MCF 10A (cell line): ENCODE measurements around the gene OR10W1. TPM values are rescaled to one million over a fixed set of nuclear protein-coding genes. Genes with fewer than 3 reads are reported as not detected.

Source experiments
- BruUV-seq: library from RNA; stranded (reverse); fragments of 400-500 nt; replicated peaks from 2 replicates; lab custom pipeline; 2021; lab: Mats Ljungman, UMichigan
- CTCF ChIA-PET: fragments of 300-600 bp; sonication (Branson Sonifier 250); formaldehyde crosslinking; extraction: SDS; loops from one replicate; lab custom pipeline; 2021; ENCODE audit warnings: antibody characterized with exemption, inconsistent platforms; lab: Yijun Ruan, JAX
- POLR2A ChIA-PET: fragments of 300-600, 350-650 bp; sonication (Branson Sonifier 250); formaldehyde crosslinking; extraction: SDS; loops from one replicate; lab custom pipeline; 2020; ENCODE audit warnings: antibody characterized with exemption, inconsistent platforms; lab: Yijun Ruan, JAX
- DNase-seq: peaks from one replicate; pipeline ENCODE4 v3.0.0-alpha.2; 2018; ENCODE audit not compliant: unreplicated experiment
- H3K27ac Mint-ChIP-seq: one replicate; pipeline ENCODE4 v1.8.0; 2022; ENCODE audit warnings: mild to moderate bottlenecking, low read depth, mixed read lengths; ENCODE audit not compliant: unreplicated experiment
- H3K27me3 Mint-ChIP-seq: one replicate; pipeline ENCODE4 v1.8.0; 2022; ENCODE audit warnings: mixed read lengths; ENCODE audit not compliant: insufficient read depth, unreplicated experiment
- H3K36me3 Mint-ChIP-seq: one replicate; pipeline ENCODE4 v1.8.0; 2022; ENCODE audit warnings: mild to moderate bottlenecking, moderate library complexity, mixed read lengths; ENCODE audit not compliant: insufficient read depth, unreplicated experiment
- H3K4me1 Mint-ChIP-seq: one replicate; pipeline ENCODE4 v1.8.0; 2022; ENCODE audit warnings: mixed read lengths; ENCODE audit not compliant: insufficient read depth, unreplicated experiment
- H3K4me3 Mint-ChIP-seq: one replicate; pipeline ENCODE4 v1.8.0; 2022; ENCODE audit warnings: mild to moderate bottlenecking, moderate library complexity, mixed read lengths; ENCODE audit not compliant: unreplicated experiment
- H3K9me3 Mint-ChIP-seq: one replicate; pipeline ENCODE4 v1.8.0; 2022; ENCODE audit warnings: mixed read lengths; ENCODE audit not compliant: unreplicated experiment
- CTCF ChIP-seq: fragments of 200-600 bp; IDR thresholded peaks from one replicate; pipeline ENCODE4 v1.8.0; 2022; ENCODE audit warnings: antibody characterized with exemption, mild to moderate bottlenecking; ENCODE audit not compliant: unreplicated experiment
- intact Hi-C: fragments of 100-400 bp; cut with micrococcal nuclease; formaldehyde crosslinking; loops from 2 replicates; pipeline ENCODE4 v1.14.1; 2022
- total RNA-seq: library from RNA; stranded (reverse); gene quantifications from 2 replicates; pipeline ENCODE4 v1.2.3, GENCODE V29; 2022

Gene OR10W1
- total RNA-seq, 1 experiment from 2014 or later, result not detected

DNA sequence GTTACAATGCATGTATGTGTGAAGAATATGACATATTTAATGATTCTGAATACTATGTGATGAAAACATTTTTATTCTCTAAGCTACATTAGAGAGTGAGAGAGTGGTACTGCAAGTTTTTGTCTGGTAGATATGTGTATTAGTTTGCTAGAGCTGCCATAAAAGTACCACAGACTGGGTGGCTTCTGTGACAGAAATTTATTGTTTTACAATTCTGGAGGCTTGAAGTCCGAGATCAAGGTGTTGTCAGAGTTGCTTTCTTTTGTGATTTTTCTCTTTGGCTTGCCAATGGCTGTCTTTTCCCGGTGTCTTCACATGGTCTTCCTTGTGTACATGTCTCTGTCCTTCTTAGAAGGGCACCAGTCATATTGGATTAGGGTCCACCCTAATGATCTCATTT lies 6.9 kb upstream of the OR10W1 start:
- Mint-ChIP-seq H3K4me1 (no peaks in the 10 kb centered on the region), H3K27me3 (no peaks in the 10 kb centered on the region), H3K27ac (no peak overlapping the region), H3K36me3 (no peaks in the 10 kb centered on the region), H3K4me3 (no peak overlapping the region), H3K9me3 (no peaks in the 10 kb centered on the region)
- intact Hi-C loops, result no loop called here
- BruUV-seq, result no TSS peak
- ChIA-PET POLR2A (no interaction called here), CTCF (interaction anchor here (0.6 kb wide), 1 partner anchor 224 kb away, joined by 3 read pairs; no protein-coding TSS in a partner anchor)
- DNase-seq, result no peak
- no peak for TF ChIP-seq CTCF

GRCh38 chr11:58259983-58260382 lies 8.1 kb downstream of the OR10W1 start:
- H3K9me3 Mint-ChIP-seq, result peaks cover 1% of the 10 kb centered on the region
- no peak for DNase-seq
- H3K27me3 Mint-ChIP-seq, result no peaks in the 10 kb centered on the region
- intact Hi-C loops, result no loop called here
- no TSS peak for BruUV-seq
- no peak overlapping the region for H3K4me3 Mint-ChIP-seq
- POLR2A ChIA-PET, result no interaction called here
- H3K36me3 Mint-ChIP-seq, result no peaks in the 10 kb centered on the region
- no peak overlapping the region for H3K27ac Mint-ChIP-seq
- CTCF ChIA-PET, result interaction anchor here (0.5 to 1.5 kb wide), 2 partner anchors 24 to 1168 kb away, joined by 3 read pairs; no protein-coding TSS in a partner anchor
- H3K4me1 Mint-ChIP-seq, result no peaks in the 10 kb centered on the region
- TF ChIP-seq CTCF, result no peak

- H3K4me3 Mint-ChIP-seq, result no peak overlapping the region
- H3K9me3 Mint-ChIP-seq, result peaks cover 7% of the 10 kb centered on the region
- no peak overlapping the region for H3K27ac Mint-ChIP-seq
- intact Hi-C loops, result no loop called here
- H3K27me3 Mint-ChIP-seq, result no peaks in the 10 kb centered on the region
- no peak for DNase-seq
- peaks cover 6% of the 10 kb centered on the region for H3K36me3 Mint-ChIP-seq
- ChIA-PET CTCF (interaction anchor here (0.8 kb wide), 1 partner anchor 22 kb away, joined by 3 read pairs; no protein-coding TSS in a partner anchor), POLR2A (no interaction called here)
- no peaks in the 10 kb centered on the region for H3K4me1 Mint-ChIP-seq
- BruUV-seq, result no TSS peak
- no peak for TF ChIP-seq CTCF
These were observed 13.1 kb downstream of the OR10W1 start for GRCh38 chr11:58254936-58255335.

DNA sequence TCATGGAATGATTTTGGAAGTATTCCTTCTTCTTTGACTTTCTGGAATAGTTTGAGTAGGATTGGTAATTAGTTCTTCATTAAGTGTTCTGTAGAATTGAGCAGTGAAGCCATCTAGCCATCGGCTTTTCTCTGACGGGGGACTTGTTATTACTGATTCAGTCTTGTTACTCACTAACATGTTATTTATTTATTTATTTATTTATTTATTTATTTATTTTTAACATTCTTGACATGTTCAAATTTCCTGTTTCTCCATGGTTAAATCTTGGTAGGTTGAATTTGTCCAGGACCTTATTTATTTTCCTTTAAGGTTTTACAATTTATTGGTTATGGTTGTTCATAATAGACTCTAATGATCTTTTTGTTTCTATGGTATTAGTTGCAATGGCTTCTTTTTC lies 24.1 kb downstream of the OR10W1 start:
- no peak for DNase-seq
- TF ChIP-seq CTCF, result no peak
- POLR2A ChIA-PET, result interaction anchor here (0.6 kb wide), 1 partner anchor 82 kb away, joined by 3 read pairs; no protein-coding TSS in a partner anchor
- no peaks in the 10 kb centered on the region for H3K4me1 Mint-ChIP-seq
- CTCF ChIA-PET, result no interaction called here
- H3K9me3 Mint-ChIP-seq, result peaks cover 2% of the 10 kb centered on the region
- intact Hi-C loops, result no loop called here
- no peaks in the 10 kb centered on the region for H3K36me3 Mint-ChIP-seq
- H3K4me3 Mint-ChIP-seq, result no peak overlapping the region
- H3K27me3 Mint-ChIP-seq, result no peaks in the 10 kb centered on the region
- no peak overlapping the region for H3K27ac Mint-ChIP-seq
- BruUV-seq, result no TSS peak
